Hematopoietic multipotent progenitor cell (in vitro differentiated cells): Measurements from ENCODE around the gene NXN. TPM values are rescaled to one million over a fixed set of nuclear protein-coding genes. Genes with fewer than 3 reads are reported as not detected.
"Not testable (repeated sequence)": the region's sequence is repeated elsewhere in the genome, so short reads cannot be mapped to it uniquely, and the experiment has no call there.

Experiments used
- DNase-seq, 3 donors: peaks; one replicate each; pipeline ENCODE4 v3.0.0-alpha.2; 2011 to 2015; ENCODE audit warnings: low read depth in 2 of 3, low spot score in 2 of 3
- total RNA-seq: library from RNA; depleted of rRNA; stranded (reverse); fragments of >200 nt; gene quantifications from one replicate; pipeline ENCODE4 v1.2.3, GENCODE V29; 2012

Gene NXN
- total RNA-seq, 1 donor, result 1.6 TPM

- not testable (repeated sequence) for DNase-seq
Measured at GRCh38 chr17:924306-924705, 55.3 kb downstream of the NXN start.

- no peak for DNase-seq
Measured at GRCh38 chr17:923633-924032, 55.9 kb downstream of the NXN start.

DNA sequence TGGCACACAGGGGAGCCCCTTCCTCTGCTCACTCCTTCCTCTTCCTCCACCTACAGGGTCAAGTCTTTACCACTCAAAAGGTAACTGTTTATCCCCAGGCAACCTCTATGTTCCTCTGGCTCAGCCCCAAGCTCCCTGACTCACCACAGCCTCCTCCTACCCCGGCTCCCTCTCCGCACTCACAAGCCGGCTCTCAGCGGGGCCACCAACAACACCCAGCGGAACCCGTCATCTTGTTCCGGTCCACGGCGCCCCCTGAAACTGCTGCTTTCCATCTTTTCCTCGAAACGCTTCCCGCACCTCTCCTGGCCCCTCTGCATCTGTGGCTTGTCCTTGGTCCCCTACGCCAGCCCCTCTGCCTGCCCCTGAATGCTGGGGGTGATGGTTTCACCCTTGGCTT lies 58.4 kb downstream of the NXN start:
- DNase-seq, result no peak

GRCh38 chr17:920190-920589 lies 59.4 kb downstream of the NXN start:
- no peak for DNase-seq

DNA sequence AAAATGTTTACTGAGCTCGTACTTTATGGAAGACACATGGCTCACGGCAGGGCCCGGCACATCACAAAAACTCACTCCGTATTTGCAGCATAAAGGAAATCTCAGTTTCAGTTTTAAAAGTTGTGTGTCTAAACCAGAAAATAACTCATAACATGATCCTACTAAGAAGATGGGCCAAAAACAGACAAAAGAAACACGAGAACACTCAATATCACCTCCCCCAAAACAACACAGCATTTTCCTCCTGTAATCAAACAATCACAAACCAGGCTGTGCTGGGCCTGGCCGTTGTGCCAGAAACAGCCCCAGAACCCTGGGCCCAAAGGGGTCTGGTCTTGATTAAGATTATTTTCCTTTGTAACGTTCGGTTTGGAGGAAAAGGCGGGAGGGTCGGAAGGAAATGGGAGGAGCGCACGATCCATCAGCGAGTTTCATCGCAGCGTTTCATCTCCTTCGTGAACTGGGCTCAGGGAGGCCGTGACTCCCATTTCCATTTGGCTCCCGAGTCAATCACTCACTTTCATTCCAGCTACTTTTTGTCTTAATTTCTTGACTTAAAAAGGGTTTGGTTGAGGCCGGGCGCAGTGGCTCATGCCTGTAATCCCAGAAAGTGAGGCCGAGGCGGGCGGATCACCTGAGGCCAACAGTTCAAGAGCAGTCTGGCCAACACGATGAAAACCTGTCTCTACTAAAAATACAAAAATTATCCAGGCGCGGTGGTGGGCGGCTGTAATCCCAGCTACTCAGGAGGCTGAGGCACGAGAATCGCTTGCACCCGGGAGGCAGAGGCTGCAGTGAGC lies 61.4 kb downstream of the NXN start:
- no peak for DNase-seq

GRCh38 chr17:917391-917811 lies 62.2 kb downstream of the NXN start:
- DNase-seq, result no peak

GRCh38 chr17:916315-916714 lies 63.3 kb downstream of the NXN start:
- no peak for DNase-seq

- peak in 1 of 3 donors; percentile 11 for DNase-seq
Measured at GRCh38 chr17:915538-916201, 63.9 kb downstream of the NXN start.

GRCh38 chr17:914561-914960 lies 65.0 kb downstream of the NXN start:
- no peak for DNase-seq

- DNase-seq, result no peak
Measured at GRCh38 chr17:913207-913606, 66.4 kb downstream of the NXN start.

DNA sequence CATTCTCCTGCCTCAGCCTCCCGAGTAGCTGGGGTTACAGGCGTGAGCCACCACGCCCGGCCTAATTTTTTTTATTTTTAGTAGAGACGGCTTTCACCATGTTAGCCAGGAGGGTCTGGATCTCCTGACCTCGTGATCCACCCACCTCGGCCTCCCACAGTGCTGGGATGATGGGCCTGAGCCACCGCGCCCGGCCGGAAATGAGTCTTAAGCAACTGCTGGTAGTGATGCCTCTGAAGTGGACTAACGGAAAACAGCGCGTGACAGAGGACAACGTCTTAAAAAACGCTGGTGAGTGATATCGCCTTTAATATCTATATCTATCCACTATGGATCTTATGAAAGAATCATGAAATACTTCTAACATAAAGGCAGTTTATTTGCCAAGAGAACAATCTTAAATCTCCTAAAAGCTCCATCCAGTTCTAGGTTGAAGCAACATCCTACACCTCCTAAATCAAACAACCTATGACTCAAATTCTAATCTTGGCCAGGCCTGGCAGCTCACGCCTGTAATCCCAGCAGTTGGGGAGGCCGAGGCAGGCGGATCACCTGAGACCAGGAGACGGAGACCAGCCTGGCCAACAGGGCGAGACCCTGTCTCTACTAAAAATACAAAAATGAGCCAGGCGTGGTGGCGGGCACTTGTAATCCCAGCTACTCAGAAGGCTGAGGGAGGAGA lies 69.8 kb downstream of the NXN start:
- DNase-seq, result no peak

- no peak for DNase-seq
Measured at GRCh38 chr17:907725-908124, 71.9 kb downstream of the NXN start.

DNA sequence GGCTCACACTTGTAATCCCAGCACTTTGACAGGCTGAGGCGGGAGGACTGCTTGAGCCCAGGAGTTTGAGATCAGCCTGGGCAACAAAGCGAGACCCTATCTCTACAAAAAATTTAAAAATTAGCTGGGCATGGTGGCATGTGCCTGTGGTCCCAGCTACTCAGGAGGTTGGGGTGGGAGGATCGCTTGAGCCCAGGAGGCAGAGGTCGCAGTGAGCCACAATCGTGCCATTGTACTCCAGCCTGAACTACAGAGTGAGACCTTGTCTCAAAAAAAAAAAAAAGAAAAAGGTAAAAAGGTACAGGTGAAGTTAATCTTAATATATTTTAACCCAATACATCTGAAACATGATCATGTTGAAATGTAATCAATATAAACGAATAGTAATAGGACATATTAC lies 73.9 kb downstream of the NXN start:
- not testable (repeated sequence) for DNase-seq

DNA sequence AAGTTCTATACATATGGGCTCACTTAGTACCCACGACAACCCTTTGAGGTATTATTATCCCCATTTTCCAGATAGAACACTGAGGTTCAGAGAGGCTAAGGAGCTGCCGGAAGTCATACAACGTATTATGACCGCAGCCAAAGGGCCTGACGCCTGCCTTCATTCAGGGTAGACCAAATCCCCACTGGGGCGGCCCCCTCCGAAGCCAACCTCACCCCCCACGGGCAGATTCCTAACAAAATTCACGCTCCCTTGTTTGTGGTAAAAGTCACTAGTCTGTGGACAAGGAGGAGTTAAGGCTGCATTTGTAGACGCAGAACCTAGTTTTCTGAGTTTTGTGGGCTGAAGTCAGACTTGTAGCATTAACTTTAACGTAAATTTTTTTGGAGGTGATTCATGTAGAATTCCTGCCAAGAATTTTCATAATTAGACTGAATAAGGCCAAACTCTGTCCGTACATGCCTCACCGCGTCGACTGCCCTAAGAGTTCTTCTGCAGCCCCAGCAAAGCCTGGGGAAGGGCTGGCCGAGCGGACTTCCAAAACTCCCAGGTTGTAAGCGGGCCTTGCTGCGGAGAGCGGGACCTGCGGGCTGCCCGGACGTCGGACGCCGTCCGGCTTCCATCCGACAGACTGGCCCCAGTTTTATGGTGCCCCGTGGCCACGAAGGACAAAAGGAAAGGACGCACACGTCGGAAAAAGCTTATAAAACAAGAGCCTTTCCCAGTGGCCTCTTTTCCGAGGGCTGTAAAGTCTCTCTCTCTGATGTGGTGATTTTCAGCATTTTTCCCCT lies 75.7 kb downstream of the NXN start:
- DNase-seq, result no peak

DNA sequence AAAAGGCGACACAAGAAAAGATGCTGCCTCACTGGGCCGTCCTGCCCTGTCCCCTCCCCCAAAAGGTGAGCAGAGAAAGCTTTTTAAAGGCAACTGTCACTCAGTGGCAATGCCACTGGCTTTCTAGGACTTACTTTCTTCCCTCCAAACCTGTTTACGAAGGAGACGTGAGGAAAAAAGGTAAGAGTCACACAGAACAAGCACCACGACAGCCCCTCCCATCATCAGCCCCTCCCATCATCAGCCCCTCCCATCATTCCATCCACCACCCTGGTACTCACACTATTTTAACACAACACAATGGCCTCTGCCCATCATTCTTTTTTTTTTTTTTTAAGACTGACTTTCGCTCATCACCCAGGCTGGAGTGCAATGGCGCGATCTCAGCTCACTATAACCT lies 77.1 kb downstream of the NXN start:
- DNase-seq, result no peak

- no peak for DNase-seq
Measured at GRCh38 chr17:901964-902363, 77.6 kb downstream of the NXN start.

- DNase-seq, result no peak
Measured at GRCh38 chr17:901191-901950, 78.2 kb downstream of the NXN start.

GRCh38 chr17:900336-900934 lies 79.1 kb downstream of the NXN start:
- no peak for DNase-seq

- DNase-seq, result no peak
Measured at GRCh38 chr17:897970-898619, 81.5 kb downstream of the NXN start.
